HCT116 (cell line): ENCODE measurements around the gene ZNF385A. TPM values are rescaled to one million over a fixed set of nuclear protein-coding genes. Genes with fewer than 3 reads are reported as not detected.

Experiments used
- ATAC-seq: fragments of 200-7000 bp; cut with Tn5 transposase; 2 replicates; pipeline ENCODE4 v1.9.1; 2020; ENCODE audit warnings: mild to moderate bottlenecking, moderate library complexity
- BruUV-seq: library from RNA; stranded (reverse); fragments of 400-500 nt; replicated peaks from 2 replicates; lab custom pipeline; 2021; lab: Mats Ljungman, UMichigan
- CTCF ChIA-PET: fragments of 300-600 bp; sonication (Branson Sonifier 250); formaldehyde crosslinking; loops from one replicate; lab custom pipeline; 2021; ENCODE audit warnings: antibody characterized with exemption; lab: Charles Lee
- POLR2A ChIA-PET: fragments of 300-600, 350-600 bp; sonication (Branson Sonifier 250); formaldehyde crosslinking; loops from one replicate; lab custom pipeline; 2021; ENCODE audit warnings: antibody characterized with exemption; lab: Charles Lee
- RAD21 ChIA-PET, 2 experiments: fragments of 300-600 bp; sonication (Branson Sonifier 250); formaldehyde crosslinking; loops; one replicate each; lab custom pipeline; 2023; ENCODE audit warnings: low total read pairs in 2 of 2; ENCODE audit not compliant: uncharacterized antibody in 2 of 2, unreplicated experiment in 2 of 2, low non-redundant PET in 1 of 2; lab: Charles Lee
- DNase-seq: peaks from one replicate; pipeline ENCODE4 v3.0.0-alpha.2; 2010; ENCODE audit warnings: low read depth, low spot score
- H2AFZ ChIP-seq: fragments of 200-600 bp; shearing (Covaris generic), sonication (generic); 2 replicates; pipeline ENCODE4 v1.6.1; 2017; ENCODE audit warnings: low read depth, mixed run types, mixed read lengths, antibody characterized with exemption, low read length; ENCODE audit not compliant: poor library complexity, severe bottlenecking
- H3K27ac ChIP-seq: 2 replicates; pipeline ENCODE4 v1.5.1; 2012; ENCODE audit warnings: low read depth, low read length
- H3K27me3 ChIP-seq: fragments of 200-600 bp; sonication (generic); 2 replicates; pipeline ENCODE4 v1.6.1; 2016; ENCODE audit warnings: mixed run types, low read length, mixed read lengths; ENCODE audit not compliant: insufficient read depth
- H3K36me3 ChIP-seq, 2 experiments: fragments of 200-500 bp in 1 of 2; fragments of 200-600 bp in 1 of 2; sonication (Bioruptor generic) in 1 of 2; sonication (generic) in 1 of 2; 2 replicates each; pipeline versions ENCODE4 v1.5.1 to v1.6.1; 2014 to 2016; ENCODE audit warnings: low read length in 2 of 2, inconsistent platforms in 1 of 2, mixed read lengths in 1 of 2, mixed run types in 1 of 2; ENCODE audit not compliant: insufficient read depth in 2 of 2, control insufficient read depth in 1 of 2
- H3K4me1 ChIP-seq, 2 experiments: fragments of 200-600 bp in 1 of 2; sonication (generic) in 1 of 2; 2 replicates each; pipeline versions ENCODE4 v1.5.1 to v1.6.1; 2012 to 2017; ENCODE audit warnings: low read length in 2 of 2, inconsistent platforms in 1 of 2, mild to moderate bottlenecking in 1 of 2, mixed read lengths in 1 of 2, mixed run types in 1 of 2, moderate library complexity in 1 of 2; ENCODE audit not compliant: insufficient read depth in 2 of 2, control insufficient read depth in 1 of 2
- H3K4me2 ChIP-seq: fragments of 200-600 bp; sonication (generic); 2 replicates; pipeline ENCODE4 v1.6.1; 2017; ENCODE audit warnings: mixed run types, low read length, mixed read lengths
- H3K4me3 ChIP-seq, 2 experiments: fragments of 200-600 bp in 1 of 2; sonication (generic) in 1 of 2; replicated peaks in 1 of 2; 2 replicates each; pipeline ENCODE4 v1.5.1; 2011 to 2016; ENCODE audit warnings: low read length in 2 of 2, control low read depth in 1 of 2, low read depth in 1 of 2, mild to moderate bottlenecking in 1 of 2, mixed read lengths in 1 of 2, mixed run types in 1 of 2
- H3K79me2 ChIP-seq: fragments of 200-600 bp; sonication (generic); 2 replicates; pipeline ENCODE4 v1.6.1; 2017; ENCODE audit warnings: mild to moderate bottlenecking, mixed run types, low read length, moderate library complexity, mixed read lengths; ENCODE audit not compliant: insufficient read depth
- H3K9ac ChIP-seq: fragments of 200-600 bp; sonication (generic); 2 replicates; pipeline ENCODE4 v1.6.1; 2016; ENCODE audit warnings: low read length, mixed read lengths
- H3K9me2 ChIP-seq: fragments of 200-600 bp; sonication (generic), shearing (Covaris generic); 2 replicates; pipeline ENCODE4 v1.6.1; 2017; ENCODE audit warnings: mixed run types, mild to moderate bottlenecking, moderate library complexity; ENCODE audit not compliant: insufficient read depth
- H3K9me3 ChIP-seq, 2 experiments: fragments of 200-500 bp in 1 of 2; fragments of 200-600 bp in 1 of 2; sonication (Bioruptor generic) in 1 of 2; sonication (generic) in 1 of 2; 2 replicates each; pipeline ENCODE4 v1.6.1; 2014 to 2017; ENCODE audit warnings: low read length in 2 of 2, mixed read lengths in 2 of 2, inconsistent platforms in 1 of 2, low read depth in 1 of 2, mild to moderate bottlenecking in 1 of 2, mixed run types in 1 of 2, moderate library complexity in 1 of 2; ENCODE audit not compliant: control insufficient read depth in 1 of 2, insufficient read depth in 1 of 2
- H4K20me1 ChIP-seq: fragments of 200-600 bp; sonication (generic), shearing (Covaris generic); 2 replicates; pipeline ENCODE4 v1.6.1; 2017; ENCODE audit warnings: mixed run types, mild to moderate bottlenecking, moderate library complexity; ENCODE audit not compliant: insufficient read depth
- CBX3 ChIP-seq: IDR thresholded peaks from 2 replicates; pipeline ENCODE4 v1.6.1; 2012; ENCODE audit warnings: low read depth
- CEBPB ChIP-seq: IDR thresholded peaks from 2 replicates; pipeline ENCODE4 v1.6.1; 2012; ENCODE audit warnings: low read depth
- ELF1 ChIP-seq: IDR thresholded peaks from 2 replicates; pipeline ENCODE4 v1.6.1; 2012; ENCODE audit warnings: low read depth, borderline replicate concordance
- EZH2 ChIP-seq: fragments of 200-600 bp; sonication (generic); IDR thresholded peaks from 2 replicates; pipeline ENCODE4 v1.6.1; 2017; ENCODE audit warnings: antibody characterized with exemption, mixed run types
- RAD21 ChIP-seq: IDR thresholded peaks from 2 replicates; pipeline ENCODE4 v1.6.1; 2012; ENCODE audit warnings: low read depth, mild to moderate bottlenecking
- SIN3A ChIP-seq: IDR thresholded peaks from 2 replicates; pipeline ENCODE4 v1.6.1; 2012; ENCODE audit warnings: low read depth
- SRF ChIP-seq: IDR thresholded peaks from 2 replicates; pipeline ENCODE4 v1.6.1; 2012; ENCODE audit warnings: low read depth
- TCF7L2 ChIP-seq: IDR thresholded peaks from 2 replicates; pipeline ENCODE4 v1.7.0; 2011; ENCODE audit warnings: borderline replicate concordance, inconsistent platforms; ENCODE audit not compliant: insufficient read depth, insufficient read length; ENCODE audit errors: extremely low read depth
- ZFX ChIP-seq: fragments of 450-650 bp; IDR thresholded peaks from 2 replicates; pipeline ENCODE4 v1.6.1; 2017
- ZNF274 ChIP-seq: fragments of 200-500 bp; sonication (Bioruptor generic); IDR thresholded peaks from 2 replicates; pipeline ENCODE4 v1.6.1; 2014; ENCODE audit warnings: mild to moderate bottlenecking, low read depth, low read length, inconsistent platforms
- intact Hi-C: fragments of 100-400 bp; cut with micrococcal nuclease; formaldehyde crosslinking; loops from 2 replicates; pipeline ENCODE4 v1.10.0; 2022
- total RNA-seq: library from RNA; stranded (reverse); gene quantifications from one replicate; pipeline ENCODE4 v1.2.1, GENCODE V29; 2021; ENCODE audit not compliant: unreplicated experiment
- TF ChIP-seq, protein P1 (sequence below): IDR thresholded peaks from 2 replicates; pipeline ENCODE4 v1.6.1; 2012; ENCODE audit warnings: low read depth
- TF ChIP-seq, protein P2 (sequence below): IDR thresholded peaks from 2 replicates; pipeline ENCODE4 v1.6.1; 2012

The ZNF385A gene
- total RNA-seq, 1 experiment from 2014 or later: 34.7 TPM

DNA sequence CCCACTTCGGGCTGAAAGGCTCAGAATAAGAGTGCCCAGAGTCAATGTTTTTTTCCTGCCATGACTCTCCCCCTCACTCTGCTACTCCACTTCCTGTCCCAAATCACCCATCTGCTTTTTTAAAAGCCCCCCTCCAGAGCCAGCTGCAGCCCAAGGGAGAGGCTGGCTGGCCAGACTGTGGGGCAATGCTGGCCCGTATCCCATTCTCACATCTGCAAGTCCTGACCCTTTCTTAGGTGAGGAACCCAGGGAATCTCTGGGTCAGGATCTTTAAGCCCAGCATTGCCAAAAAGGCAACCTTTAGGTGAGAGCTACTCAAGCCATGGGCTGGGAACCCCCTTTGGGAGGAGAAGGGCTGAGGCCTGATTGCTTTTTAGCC is 36.2 kb upstream of the ZNF385A start:
- CTCF ChIA-PET: no interaction called here
- DNase-seq (no peak), ATAC-seq (no peak)
- no peak overlapping the region for H2AFZ ChIP-seq
- H3K9me3 ChIP-seq: no peaks in the 10 kb centered on the region
- no peaks in the 10 kb centered on the region for H3K27me3 ChIP-seq
- TF ChIP-seq ZNF274: no peak
- TF ChIP-seq EZH2: no peak
- no peak for TF ChIP-seq TCF7L2
- no peak for TF ChIP-seq SIN3A
- TF ChIP-seq, protein P1, sequence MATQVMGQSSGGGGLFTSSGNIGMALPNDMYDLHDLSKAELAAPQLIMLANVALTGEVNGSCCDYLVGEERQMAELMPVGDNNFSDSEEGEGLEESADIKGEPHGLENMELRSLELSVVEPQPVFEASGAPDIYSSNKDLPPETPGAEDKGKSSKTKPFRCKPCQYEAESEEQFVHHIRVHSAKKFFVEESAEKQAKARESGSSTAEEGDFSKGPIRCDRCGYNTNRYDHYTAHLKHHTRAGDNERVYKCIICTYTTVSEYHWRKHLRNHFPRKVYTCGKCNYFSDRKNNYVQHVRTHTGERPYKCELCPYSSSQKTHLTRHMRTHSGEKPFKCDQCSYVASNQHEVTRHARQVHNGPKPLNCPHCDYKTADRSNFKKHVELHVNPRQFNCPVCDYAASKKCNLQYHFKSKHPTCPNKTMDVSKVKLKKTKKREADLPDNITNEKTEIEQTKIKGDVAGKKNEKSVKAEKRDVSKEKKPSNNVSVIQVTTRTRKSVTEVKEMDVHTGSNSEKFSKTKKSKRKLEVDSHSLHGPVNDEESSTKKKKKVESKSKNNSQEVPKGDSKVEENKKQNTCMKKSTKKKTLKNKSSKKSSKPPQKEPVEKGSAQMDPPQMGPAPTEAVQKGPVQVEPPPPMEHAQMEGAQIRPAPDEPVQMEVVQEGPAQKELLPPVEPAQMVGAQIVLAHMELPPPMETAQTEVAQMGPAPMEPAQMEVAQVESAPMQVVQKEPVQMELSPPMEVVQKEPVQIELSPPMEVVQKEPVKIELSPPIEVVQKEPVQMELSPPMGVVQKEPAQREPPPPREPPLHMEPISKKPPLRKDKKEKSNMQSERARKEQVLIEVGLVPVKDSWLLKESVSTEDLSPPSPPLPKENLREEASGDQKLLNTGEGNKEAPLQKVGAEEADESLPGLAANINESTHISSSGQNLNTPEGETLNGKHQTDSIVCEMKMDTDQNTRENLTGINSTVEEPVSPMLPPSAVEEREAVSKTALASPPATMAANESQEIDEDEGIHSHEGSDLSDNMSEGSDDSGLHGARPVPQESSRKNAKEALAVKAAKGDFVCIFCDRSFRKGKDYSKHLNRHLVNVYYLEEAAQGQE: no peak
- no peak for TF ChIP-seq ELF1
- TF ChIP-seq RAD21: no peak
- TF ChIP-seq, protein P2, sequence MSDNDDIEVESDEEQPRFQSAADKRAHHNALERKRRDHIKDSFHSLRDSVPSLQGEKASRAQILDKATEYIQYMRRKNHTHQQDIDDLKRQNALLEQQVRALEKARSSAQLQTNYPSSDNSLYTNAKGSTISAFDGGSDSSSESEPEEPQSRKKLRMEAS: no peak
- no peak for TF ChIP-seq SRF
- no peak for TF ChIP-seq CBX3
- no peak for TF ChIP-seq CEBPB
- TF ChIP-seq ZFX: no peak
- no peaks in the 10 kb centered on the region for H3K36me3 ChIP-seq
- intact Hi-C loops: no loop called here
- H4K20me1 ChIP-seq: no peaks in the 10 kb centered on the region
- RAD21 ChIA-PET: no interaction called here
- H3K79me2 ChIP-seq: peaks cover 29% of the 10 kb centered on the region
- BruUV-seq: no TSS peak
- POLR2A ChIA-PET: interaction anchor here (1.1 kb wide), 1 partner anchor 140 kb away, joined by 3 read pairs; the partner anchor contains the start of gene HNRNPA1
- H3K27ac ChIP-seq: no peak overlapping the region
- H3K9me2 ChIP-seq: no peaks in the 10 kb centered on the region
- H3K9ac ChIP-seq: no peak overlapping the region
- peaks cover 19 to 68% of the 10 kb centered on the region in 2 experiments for H3K4me1 ChIP-seq
- H3K4me3 ChIP-seq: no peak overlapping the region
- no peak overlapping the region; the same call in 1 of the 2 replicates for H3K4me2 ChIP-seq
